Small intestine (tissue), 16 donors: ENCODE data around the gene ITGB1BP2. TPM values are rescaled to one million over a fixed set of nuclear protein-coding genes. Genes with fewer than 3 reads are reported as not detected.
"Not testable (repeated sequence)": the region's sequence is repeated elsewhere in the genome, so short reads cannot be mapped to it uniquely, and the experiment has no call there.

Experiments
- DNase-seq, 2 donors: peaks; one replicate each; pipeline versions ENCODE4 v3.0.0 to v3.0.0-alpha.2; 2013
- FAIRE-seq: peaks from 2 replicates; lab custom pipeline; 2012; peaks lifted over from hg19 to GRCh38; lab: Jason Lieb, UNC
- H3K27ac ChIP-seq, 3 donors: one replicate each; pipeline ENCODE4 v1.5.1; 2013; ENCODE audit warnings: low read length in 2 of 3, mild to moderate bottlenecking in 2 of 3, control low read depth in 1 of 3, inconsistent platforms in 1 of 3, low read depth in 1 of 3, moderate library complexity in 1 of 3
- H3K27me3 ChIP-seq, 3 donors: one replicate each; pipeline ENCODE4 v1.6.1; 2013; ENCODE audit warnings: low read length in 3 of 3, inconsistent platforms in 1 of 3; ENCODE audit not compliant: control insufficient read depth in 3 of 3, insufficient read depth in 3 of 3
- H3K36me3 ChIP-seq, 3 donors: one replicate each; pipeline ENCODE4 v1.6.1; 2013; ENCODE audit warnings: low read length in 3 of 3, inconsistent platforms in 1 of 3, low read depth in 1 of 3, mild to moderate bottlenecking in 1 of 3, moderate library complexity in 1 of 3; ENCODE audit not compliant: control insufficient read depth in 3 of 3, insufficient read depth in 2 of 3
- H3K4me1 ChIP-seq, 3 donors: one replicate each; pipeline ENCODE4 v1.6.1; 2013; ENCODE audit warnings: low read length in 2 of 3, inconsistent platforms in 1 of 3, low read depth in 1 of 3, mild to moderate bottlenecking in 1 of 3, moderate library complexity in 1 of 3; ENCODE audit not compliant: control insufficient read depth in 3 of 3, insufficient read depth in 2 of 3
- H3K4me3 ChIP-seq, 3 donors: one replicate each; pipeline ENCODE4 v1.5.1; 2013; ENCODE audit warnings: low read length in 3 of 3, control low read depth in 1 of 3, inconsistent platforms in 1 of 3, low read depth in 1 of 3, mild to moderate bottlenecking in 1 of 3, moderate library complexity in 1 of 3
- H3K9me3 ChIP-seq, 2 donors: one replicate each; pipeline ENCODE4 v1.6.1; 2013; ENCODE audit warnings: low read depth in 1 of 2, low read length in 1 of 2; ENCODE audit not compliant: control insufficient read depth in 2 of 2, insufficient read depth in 1 of 2
- WGBS, 3 donors: extraction: QIAGEN DNeasy Blood & Tissue Kit; methylation state at CpG; one replicate each; pipeline ENCODE4 v1.1.7; 2013; 5-methylcytosine and 5-hydroxymethylcytosine counted together
- long read RNA-seq, 10 donors: transcript quantifications; one replicate each; lab custom pipeline, GENCODE V29; 2026
- polyA plus RNA-seq, 4 donors: library from polyadenylated mRNA; stranded (reverse) in 3 of 4; unstranded in 1 of 4; fragments of 200-250 nt in 3 of 4; fragments of 120-200 nt in 1 of 4; gene quantifications; one replicate each; pipeline versions ENCODE4 v1.2.1 to v1.2.3, GENCODE V29; 2013
- donor health status: healthy with polysubstance abuse.
- donor health status: control.
- donor health status: control.
- donor health status: Bipolar disorder and iron deficiency.
- donor health status: healthy.

ITGB1BP2 gene
- polyA plus RNA-seq: 1 to 10 TPM; 1.1 to 1.7 (median 1.5) TPM
- long read RNA-seq, donor 1: 0 reads
- long read RNA-seq, donor 2: 0 reads
- long read RNA-seq, donor 3, partial matches to known transcripts: 0 of 1 reads
- long read RNA-seq, donor 3, other reads (novel, unspliced or antisense): 0 of 1 reads
- long read RNA-seq, donor 4: 0 reads
- long read RNA-seq, donor 5: 0 reads
- long read RNA-seq, donor 6, partial matches to known transcripts: 0 of 1 reads
- long read RNA-seq, donor 6, other reads (novel, unspliced or antisense): 0 of 1 reads
- long read RNA-seq, donor 7, transcript ITGB1BP2-201 (11 exons, 1,296 nt): major isoform, 25 of 45 reads
- long read RNA-seq, donor 7, partial matches to known transcripts: 9 of 45 reads
- long read RNA-seq, donor 7, other reads (novel, unspliced or antisense): 10 of 45 reads
- long read RNA-seq, donor 8: 0 reads
- long read RNA-seq, donor 9: 0 reads
- long read RNA-seq, donor 10, partial matches to known transcripts: 0 of 2 reads
- long read RNA-seq, donor 10, other reads (novel, unspliced or antisense): 0 of 2 reads

DNA sequence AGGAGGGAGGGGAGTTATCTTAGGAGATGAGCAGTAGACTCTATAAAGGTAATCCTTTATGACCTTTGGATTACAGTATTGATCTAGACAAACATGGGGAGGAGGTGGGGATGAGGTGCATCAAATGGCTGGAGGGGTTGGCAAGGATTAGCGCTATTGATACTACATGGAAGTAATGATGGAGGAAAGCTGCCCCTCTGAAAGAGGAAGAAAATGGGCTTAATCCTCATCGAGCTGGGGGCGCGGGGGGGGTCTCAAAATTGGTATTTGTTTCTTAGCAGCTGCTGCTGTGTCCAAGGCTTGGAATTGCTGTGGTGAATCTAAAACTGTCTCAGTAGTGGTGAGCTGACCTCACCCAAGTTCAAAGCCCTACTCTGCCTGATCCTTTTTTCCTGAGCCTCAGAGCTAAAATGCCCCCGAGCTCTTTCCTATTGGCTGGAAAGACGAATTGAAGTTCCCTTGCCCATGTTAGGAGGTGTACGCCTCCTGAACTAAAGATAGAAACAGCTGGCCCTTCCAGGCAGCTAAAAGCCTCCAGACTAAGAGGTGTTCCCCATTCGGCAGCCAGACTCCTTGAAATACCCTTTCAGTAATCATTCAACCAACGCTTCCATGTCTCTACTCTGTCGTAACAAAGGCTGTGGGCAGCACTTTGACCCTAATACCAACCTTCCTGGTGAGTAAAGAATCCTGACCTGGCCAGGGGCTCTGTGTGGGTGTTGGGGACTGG lies at the start of gene ITGB1BP2:
TSS of gene ITGB1BP2 (plus strand) at position 556 of the 730 bp plus-strand sequence. CDS start at position 613, 57 bp downstream.
- H3K27ac ChIP-seq: peak within 1 kb of the TSS in 2 of 3 donors; percentile 24 to 76
- no peaks in the 10 kb centered on the region for H3K27me3 ChIP-seq
- WGBS, 3 donors: 59 to 71% (median 70%) methylated on average over 10 of the region's 10 CpGs
- no peak within 1 kb of the TSS for H3K4me3 ChIP-seq
- FAIRE-seq: no peak
- no peaks in the 10 kb centered on the region for H3K9me3 ChIP-seq
- DNase-seq: peak in 1 of 2 donors; percentile 48
- H3K4me1 ChIP-seq: peaks cover 0 to 10% (median 0%) of the 10 kb centered on the region in 3 donors
- H3K36me3 ChIP-seq: peaks cover 1 to 30% (median 5%) of the 10 kb centered on the region in 3 donors

GRCh38 chrX:71252221-71252620 lies 49.3 kb upstream of the ITGB1BP2 start:
- no peak for FAIRE-seq
- 53 to 72% (median 57%) methylated on average over 2 of the region's 2 CpGs for WGBS, 3 donors
- H3K36me3 ChIP-seq: peaks cover 0 to 35% (median 0%) of the 10 kb centered on the region in 3 donors

GRCh38 chrX:71253253-71254091 lies 48.1 kb upstream of the ITGB1BP2 start:
- Histone ChIP-seq H3K4me1 (peaks cover 0 to 27% (median 6%) of the 10 kb centered on the region in 3 donors), H3K9me3 (no peaks in the 10 kb centered on the region), H3K36me3 (peaks cover 0 to 23% (median 0%) of the 10 kb centered on the region in 3 donors), H3K27ac (peak overlapping the region in 2 of 3 donors; percentile 61 to 88), H3K4me3 (peak overlapping the region; percentile 56 to 91 (median 68)), H3K27me3 (no peaks in the 10 kb centered on the region)
- DNase-seq: peak in 1 of 2 donors; percentile 47
- FAIRE-seq: no peak
- WGBS, 3 donors: 2 to 30% (median 9%) methylated on average over 19 to 35 of the region's 35 CpGs

More at GRCh38 chrX:71252221-71252620, 49.3 kb upstream of the ITGB1BP2 start:
- Histone ChIP-seq H3K9me3 (no peaks in the 10 kb centered on the region), H3K27ac (peak overlapping the region in 1 of 3 donors; percentile 36), H3K27me3 (no peaks in the 10 kb centered on the region), H3K4me1 (peaks cover 0 to 27% (median 6%) of the 10 kb centered on the region in 3 donors), H3K4me3 (peak overlapping the region in 1 of 3 donors; percentile 91)
- no peak for DNase-seq

GRCh38 chrX:71254092-71254963 lies 47.2 kb upstream of the ITGB1BP2 start, which contains the start of gene ZMYM3:
Gene ZMYM3 (minus strand): TSS chrX:71254140. CDS start chrX:71253255, 885 bp downstream.
- Histone ChIP-seq H3K9me3 (no peaks in the 10 kb centered on the region), H3K4me1 (peaks cover 0 to 27% (median 6%) of the 10 kb centered on the region in 3 donors), H3K4me3 (peak within 1 kb of the TSS; percentile 56 to 91 (median 68)), H3K36me3 (peaks cover 0 to 16% (median 0%) of the 10 kb centered on the region in 3 donors), H3K27me3 (no peaks in the 10 kb centered on the region), H3K27ac (peak within 1 kb of the TSS; percentile 52 to 89 (median 88))
- FAIRE-seq (no peak), DNase-seq (peak; percentile 74 to 88)
- 1 to 35% (median 8%) methylated on average over 33 to 54 of the region's 54 CpGs for WGBS, 3 donors

- FAIRE-seq (no peak), DNase-seq (no peak)
- peaks cover 0 to 19% (median 6%) of the 10 kb centered on the region in 3 donors for H3K4me1 ChIP-seq
- H3K36me3 ChIP-seq: no peaks in the 10 kb centered on the region
- peak overlapping the region in 1 of 3 donors; percentile 89 for H3K27ac ChIP-seq
- H3K4me3 ChIP-seq: no peak overlapping the region
- no peaks in the 10 kb centered on the region for H3K27me3 ChIP-seq
- 74 to 81% (median 81%) methylated on average over 6 of the region's 6 CpGs for WGBS, 3 donors
- no peaks in the 10 kb centered on the region for H3K9me3 ChIP-seq
Observed at GRCh38 chrX:71256051-71256450, 45.5 kb upstream of the ITGB1BP2 start.

DNA sequence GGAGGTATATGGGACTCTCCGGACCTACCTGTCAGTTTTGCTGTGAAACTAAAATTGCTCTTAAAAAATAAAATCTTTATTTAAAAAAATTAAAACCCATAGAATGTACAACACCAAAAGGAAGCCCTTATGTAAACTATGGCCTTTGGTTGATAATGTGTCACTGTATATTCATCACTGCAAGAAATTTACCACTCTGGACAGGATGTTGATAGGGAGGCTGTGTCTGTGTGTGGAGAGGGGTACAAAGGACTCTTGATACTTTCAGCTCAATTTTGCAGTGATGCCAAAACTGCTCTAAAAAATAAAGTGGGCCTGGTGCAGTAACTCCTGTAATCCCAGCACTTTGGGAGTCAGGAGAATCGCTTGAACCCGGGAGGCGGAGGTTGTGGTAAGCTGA lies 44.7 kb upstream of the ITGB1BP2 start:
- Histone ChIP-seq H3K4me3 (no peak overlapping the region), H3K9me3 (no peaks in the 10 kb centered on the region), H3K27ac (no peak overlapping the region), H3K27me3 (no peaks in the 10 kb centered on the region), H3K36me3 (no peaks in the 10 kb centered on the region), H3K4me1 (peaks cover 0 to 12% (median 6%) of the 10 kb centered on the region in 3 donors)
- DNase-seq (no peak), FAIRE-seq (no peak)
- WGBS, 3 donors: 86 to 98% (median 91%) methylated on average over 4 of the region's 4 CpGs

DNA sequence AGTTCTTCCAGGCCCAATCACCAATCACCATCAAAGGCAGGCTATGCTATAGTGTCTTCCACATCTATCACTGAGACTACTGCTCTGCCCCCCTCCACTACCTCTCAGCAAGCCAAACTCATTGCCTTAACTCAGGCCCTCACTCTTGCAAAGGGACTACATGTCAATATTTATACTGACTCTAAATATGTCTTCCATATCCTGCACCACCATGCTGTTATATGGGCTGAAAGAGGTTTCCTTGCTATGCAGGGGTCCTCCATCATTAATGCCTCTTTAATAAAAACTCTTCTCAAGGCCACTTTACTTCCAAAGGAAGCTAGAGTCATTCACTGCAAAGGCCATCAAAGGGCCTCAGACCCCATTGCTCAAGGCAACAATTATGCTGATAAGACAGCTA lies 32.9 kb upstream of the ITGB1BP2 start:
- not testable (repeated sequence) for H3K4me3 ChIP-seq, DNase-seq, FAIRE-seq, H3K4me1 ChIP-seq, H3K9me3 ChIP-seq, H3K36me3 ChIP-seq, H3K27me3 ChIP-seq, H3K27ac ChIP-seq
